ENCODE measurements around the gene CYBC1.

Gene CYBC1

DNA sequence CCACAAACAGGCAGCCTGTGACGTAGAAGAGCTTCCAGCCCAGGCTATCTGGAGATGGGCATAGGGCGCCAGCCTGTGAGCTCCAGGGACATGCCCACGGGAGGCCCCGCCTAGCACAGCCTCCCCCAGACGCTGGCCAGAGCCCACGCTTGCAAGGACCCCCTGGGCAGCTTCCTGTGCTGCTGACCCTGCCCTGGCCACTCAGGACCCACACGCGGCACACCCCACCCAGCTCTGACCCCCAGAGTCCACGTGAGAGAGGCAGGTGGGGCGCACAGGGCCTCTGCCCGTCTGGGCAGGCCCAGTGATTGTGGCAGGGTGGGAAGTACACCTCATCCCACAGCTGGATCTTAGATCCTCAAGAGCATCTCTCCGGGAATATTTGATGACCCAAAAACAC is 3.9 kb downstream of the CYBC1 start:
- no peak for FAIRE-seq

DNA sequence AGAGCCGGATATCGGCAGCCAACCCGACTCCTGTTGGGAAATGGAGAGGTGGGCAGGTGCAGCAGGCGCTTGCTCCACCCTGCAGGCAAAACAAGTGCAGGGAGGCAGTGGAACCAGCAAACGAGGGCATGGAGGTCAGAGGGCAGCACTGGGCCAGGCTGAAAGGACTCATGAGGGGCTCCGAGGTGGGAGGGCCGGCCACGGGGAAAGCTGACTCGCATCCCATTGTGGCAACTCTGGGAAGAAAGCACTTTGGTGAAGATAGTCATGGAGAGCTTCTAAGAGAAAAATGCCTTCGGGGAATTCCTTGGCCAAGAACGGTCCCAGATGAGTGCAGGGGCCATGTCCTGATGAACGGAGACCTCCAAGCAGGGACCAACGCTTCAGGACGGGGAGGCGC is 4.4 kb downstream of the CYBC1 start:
- FAIRE-seq = no peak

DNA sequence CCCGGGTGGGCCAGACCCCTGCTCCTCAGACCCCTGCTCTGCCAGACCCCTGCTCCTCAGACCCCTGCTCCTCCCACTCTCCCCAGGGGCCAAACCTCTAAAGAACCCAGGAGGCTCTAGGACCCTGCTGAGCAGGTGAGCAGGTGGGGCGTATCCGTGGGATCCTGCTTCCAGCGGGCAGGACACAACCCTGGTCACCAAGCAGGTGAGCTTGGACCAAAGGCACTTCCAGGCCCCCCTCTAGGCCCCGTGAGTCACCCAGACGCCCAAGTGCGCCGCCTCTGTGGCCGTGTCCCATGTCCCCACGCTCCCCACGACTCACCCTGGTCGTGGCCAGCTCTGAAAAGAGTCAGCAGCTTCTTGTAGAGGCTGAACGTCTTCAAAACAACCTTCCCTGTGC is 5.0 kb downstream of the CYBC1 start:
- FAIRE-seq = no peak

DNA sequence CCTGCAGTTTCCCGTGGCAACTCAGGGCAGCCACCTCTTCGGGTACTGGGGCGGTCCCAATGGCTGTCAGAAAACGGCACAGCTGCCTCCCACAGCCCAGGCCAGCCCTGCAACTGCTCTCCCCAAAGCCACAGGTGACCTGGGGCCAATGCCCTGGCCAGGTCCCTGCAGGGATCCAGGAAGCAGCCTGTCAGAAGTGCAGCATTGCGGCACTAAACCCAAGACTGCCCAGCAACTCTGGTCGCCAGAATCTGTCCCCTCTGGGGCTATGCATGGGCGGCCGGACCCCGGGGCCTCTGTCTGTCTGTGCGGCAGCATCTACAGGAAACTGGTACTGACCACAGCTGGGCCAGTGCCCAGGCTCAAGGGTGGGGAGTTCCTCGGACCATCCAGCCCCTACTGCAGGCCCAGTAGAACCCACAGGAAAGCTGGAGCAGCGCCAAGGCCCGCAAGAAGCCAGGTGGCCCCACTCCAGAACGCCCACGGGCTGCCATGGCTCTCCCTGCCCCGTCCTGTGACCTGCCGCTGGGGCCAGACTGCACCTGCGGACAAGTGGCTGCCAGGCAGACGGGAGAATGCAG is 5.5 kb downstream of the CYBC1 start:
- no peak for FAIRE-seq

DNA sequence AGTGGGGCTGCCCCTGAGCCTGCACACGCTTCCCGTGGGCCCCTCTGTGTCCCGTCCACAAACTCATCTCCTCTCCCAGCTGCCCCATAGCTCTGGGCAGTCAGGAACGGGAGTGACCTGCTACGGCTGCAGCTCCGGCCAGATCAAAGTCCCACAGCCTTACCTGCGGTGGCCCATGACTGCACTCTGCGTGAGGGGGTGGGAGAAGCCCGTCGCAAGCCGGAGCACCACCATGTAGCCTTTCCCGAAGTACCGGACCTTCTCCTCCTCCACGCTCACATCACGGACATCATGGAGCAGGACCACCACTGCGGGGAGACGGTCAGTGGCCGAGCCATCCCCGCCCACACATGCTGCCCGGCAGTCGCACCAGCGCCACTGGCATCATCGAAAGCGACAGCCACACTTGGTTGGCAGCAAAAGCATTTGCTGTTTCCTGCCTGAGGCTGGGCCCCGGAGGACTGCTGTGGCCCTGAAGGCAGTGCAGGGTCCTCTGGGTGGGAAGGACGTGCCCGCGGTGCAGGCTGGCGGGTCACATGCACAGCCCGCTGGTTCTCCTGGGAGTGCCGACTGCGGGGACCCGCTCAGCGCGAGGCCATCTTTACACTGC is 6.2 kb downstream of the CYBC1 start:
- FAIRE-seq = no peak

DNA sequence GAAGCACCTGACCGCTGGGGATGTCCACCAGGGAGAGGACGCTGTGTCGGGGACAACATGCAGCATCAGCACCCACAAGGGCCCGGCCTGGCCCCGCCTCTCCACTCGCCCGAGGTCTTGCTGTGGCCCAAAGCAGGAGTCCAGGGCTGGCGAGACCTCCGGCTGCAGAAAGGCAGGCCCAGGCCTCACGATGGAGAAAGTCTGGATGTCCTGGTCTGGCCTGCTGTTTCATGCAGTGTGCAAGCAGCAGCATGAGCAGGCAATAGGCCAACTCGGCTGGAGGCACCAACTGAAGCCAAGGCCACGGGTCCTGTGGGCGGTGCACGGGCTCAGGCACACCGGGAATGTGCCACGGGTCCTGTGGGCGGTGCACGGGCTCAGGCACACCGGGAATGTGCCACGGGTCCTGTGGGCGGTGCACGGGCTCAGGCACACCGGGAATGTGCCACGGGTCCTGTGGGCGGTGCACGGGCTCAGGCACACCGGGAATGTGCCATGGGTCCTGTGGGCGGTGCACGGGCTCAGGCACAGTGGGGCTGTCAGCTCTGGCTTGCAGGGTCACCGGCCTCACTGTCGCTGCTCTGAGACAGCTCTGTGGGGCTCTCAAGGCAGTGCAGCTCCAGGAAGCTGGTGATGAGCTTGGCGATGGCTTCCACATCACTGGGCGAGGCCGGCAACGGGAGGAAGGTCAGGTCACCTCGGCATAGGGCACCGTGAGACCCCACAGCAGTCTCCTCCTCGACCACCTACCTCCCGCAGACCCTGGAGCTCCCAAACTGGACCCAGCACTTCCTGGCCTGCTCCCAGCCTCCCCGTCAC is 6.9 kb downstream of the CYBC1 start:
- FAIRE-seq = no peak

DNA sequence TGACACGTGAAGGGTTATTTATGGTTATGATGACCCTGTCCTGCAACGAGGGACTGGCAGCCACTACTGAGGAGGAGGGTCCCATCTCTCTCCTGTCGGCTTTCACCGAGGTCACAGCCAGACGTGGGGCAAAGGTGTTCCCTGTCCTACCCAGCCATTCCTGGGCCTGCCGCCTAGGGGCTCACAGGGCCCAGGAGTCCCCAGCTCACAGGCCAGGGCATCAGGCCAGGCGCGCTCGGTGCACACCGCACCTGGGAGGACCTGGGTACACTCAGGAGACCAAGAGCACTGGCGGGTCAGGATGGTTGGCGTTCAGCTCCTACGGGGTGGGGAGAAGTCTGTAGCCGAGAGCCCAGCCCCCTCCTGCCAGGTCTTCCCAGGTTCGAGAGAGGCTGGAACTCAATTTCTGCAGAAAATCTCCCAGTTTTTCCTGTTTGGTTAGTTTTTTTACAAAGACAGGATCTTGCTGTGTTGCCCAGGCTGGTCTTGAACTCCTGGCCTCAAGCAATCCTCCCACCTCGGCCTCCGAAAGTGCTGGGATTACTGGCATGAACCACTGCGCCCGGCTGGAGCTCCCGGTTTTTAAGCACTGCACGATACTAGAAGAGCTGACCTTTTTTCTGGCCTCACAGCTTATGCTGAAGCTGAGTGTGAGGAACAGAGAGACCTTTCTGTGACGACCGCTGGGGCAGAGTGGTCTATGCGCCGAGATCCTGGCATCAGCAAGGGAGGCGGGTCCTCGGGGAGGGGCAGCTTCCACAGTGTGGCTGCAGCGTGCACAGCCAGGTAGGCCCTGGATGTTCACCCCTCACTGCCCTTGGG is 7.7 kb downstream of the CYBC1 start:
- FAIRE-seq = no peak

DNA sequence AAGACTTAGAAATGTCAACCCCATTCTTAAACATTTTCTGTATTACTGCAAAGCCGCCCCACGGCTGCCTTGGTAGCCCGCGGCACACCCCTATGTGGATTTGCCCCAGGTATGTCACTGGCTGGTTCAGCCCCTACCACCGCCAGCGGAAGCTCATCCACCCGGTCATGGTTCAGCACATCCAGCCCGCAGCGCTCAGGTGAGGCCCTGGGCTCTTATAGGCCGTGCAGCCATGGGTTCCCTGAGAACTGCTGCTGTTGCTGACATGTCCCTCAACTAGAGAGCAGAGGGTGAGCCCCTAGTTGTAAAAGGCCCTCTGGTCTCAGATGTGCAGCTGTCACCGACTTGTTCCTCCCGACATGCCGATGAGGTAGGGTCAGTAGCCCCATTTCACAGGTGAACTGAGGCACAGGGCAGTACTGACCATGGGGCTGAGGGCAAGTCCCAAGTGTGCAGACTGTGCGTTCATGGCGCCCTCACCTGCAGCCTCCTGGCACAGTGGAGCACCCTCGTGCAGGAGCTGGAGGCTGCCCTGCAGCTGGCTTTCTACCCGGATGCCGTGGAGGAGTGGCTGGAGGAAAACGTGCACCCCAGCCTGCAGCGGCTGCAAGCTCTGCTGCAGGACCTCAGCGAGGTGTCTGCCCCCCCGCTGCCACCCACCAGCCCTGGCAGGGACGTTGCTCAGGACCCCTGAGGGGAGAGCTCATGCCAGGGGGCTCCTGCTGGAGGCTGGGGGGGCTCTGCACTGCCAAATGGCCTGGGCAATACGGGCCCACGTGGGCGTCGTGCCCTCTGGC is 8.7 kb downstream of the CYBC1 start:
- no peak for FAIRE-seq

DNA sequence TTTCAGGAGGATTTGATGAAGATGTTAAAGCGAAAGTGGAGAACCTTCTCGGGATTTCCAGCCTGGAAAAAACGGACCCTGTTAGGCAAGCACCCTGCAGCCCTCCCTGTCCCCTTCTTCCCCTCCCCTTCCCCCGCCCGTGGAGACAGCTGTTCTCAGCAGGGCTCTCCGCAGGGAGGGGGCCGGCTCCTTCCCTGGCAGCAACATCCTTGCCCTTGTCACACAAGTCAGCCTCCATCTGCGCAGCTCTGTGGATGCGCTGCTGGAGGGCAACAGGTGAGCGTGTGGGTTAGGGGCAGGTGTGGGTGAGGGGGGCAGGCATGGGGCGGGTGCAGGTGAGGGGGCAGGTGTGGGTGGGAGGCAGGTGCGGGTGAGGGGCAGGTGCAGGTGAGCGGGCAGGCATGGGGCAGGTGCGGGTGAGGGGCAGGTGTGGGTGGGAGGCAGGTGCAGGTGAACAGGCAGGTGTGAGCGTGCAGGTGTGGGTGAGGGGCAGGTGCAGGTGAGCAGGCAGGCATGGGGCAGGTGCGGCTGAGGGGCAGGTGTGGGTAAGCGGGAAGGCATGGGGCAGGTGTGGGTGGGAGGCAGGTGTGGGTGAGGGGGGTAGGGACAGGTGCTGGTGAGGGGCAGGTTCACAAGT is 9.4 kb downstream of the CYBC1 start:
- no peak for FAIRE-seq

DNA sequence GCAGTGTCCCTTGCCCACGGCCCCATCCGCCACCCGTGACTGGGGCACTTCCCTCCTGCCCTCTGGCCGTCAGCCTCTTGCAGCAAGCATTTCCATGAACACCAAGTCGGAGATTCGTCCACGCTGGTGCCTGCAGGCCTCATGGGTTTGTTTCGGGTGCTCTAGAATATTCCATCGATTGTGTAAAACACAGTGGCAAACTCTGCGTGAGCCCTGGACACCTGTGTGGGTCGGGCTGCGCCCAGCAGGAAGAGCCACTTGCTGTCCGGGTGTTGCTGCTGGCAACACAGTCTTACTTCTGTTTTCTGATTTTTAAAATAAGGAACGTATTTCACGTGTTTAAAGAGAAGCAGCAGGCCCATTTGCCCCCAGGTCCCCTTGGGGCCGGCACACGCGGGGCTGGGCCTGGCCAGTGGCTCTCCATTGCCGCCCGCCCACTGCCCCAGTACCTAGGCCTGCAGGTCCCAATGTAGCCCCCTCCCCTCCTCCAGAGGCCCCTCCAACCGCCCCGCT is 10.0 kb downstream of the CYBC1 start:
- no peak for FAIRE-seq

DNA sequence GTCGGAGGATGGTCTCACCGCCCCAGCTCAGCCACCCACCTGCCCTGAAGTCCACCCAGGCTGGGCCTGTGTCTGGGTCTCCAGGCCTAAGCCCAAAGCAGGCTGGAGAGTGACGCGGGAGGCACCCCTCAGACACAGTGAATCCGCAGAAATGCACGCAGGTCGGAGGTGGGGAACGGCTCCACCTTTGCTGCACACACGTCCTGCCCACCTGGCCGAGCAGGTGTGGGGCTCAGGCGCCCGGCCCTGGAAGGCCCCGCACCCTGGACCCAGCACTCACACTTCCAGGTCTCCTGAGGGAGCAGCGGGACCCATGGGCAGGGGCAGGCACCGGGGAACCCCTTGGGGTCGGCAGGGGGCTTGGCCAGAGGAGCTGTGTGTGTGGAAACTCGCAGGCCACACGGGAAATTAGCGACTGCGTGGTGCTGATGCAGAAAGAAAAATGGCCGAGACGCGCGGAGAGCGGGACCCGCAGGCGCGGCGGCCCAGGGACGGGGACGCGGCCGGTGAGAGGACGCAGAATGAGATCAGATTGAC is 10.7 kb downstream of the CYBC1 start:
- no peak for FAIRE-seq

DNA sequence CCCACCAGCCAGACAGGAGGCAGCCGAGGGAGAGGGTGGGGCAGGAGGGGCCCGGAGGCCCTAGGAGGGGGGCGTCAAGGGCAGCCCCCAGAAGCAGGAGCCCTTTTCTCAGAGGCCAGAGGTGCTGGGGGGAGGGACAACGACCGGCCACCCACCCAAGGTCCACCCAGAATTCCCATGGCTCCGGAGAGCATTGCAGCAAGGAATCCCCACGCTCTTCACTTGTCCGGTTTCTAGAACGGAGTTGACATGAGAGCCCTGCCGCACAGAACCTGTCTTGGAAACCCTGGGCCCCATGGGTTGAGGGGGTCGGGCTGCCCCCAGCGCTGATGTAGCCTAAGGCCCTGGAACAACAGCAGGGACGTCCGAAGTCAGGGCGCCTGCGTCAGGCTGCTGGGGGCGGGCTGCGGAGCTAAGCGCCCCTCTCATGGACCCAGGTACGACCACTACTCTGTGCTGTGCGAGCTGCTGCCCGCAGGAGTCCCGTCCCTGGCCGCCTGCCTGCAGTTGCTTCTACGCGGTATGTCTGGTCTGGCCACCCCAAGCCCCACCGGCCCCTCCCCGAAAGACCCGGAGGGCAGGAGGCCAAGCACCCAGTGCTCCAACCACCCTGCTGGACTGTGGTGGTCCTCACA is 11.2 kb downstream of the CYBC1 start:
- no peak for FAIRE-seq

DNA sequence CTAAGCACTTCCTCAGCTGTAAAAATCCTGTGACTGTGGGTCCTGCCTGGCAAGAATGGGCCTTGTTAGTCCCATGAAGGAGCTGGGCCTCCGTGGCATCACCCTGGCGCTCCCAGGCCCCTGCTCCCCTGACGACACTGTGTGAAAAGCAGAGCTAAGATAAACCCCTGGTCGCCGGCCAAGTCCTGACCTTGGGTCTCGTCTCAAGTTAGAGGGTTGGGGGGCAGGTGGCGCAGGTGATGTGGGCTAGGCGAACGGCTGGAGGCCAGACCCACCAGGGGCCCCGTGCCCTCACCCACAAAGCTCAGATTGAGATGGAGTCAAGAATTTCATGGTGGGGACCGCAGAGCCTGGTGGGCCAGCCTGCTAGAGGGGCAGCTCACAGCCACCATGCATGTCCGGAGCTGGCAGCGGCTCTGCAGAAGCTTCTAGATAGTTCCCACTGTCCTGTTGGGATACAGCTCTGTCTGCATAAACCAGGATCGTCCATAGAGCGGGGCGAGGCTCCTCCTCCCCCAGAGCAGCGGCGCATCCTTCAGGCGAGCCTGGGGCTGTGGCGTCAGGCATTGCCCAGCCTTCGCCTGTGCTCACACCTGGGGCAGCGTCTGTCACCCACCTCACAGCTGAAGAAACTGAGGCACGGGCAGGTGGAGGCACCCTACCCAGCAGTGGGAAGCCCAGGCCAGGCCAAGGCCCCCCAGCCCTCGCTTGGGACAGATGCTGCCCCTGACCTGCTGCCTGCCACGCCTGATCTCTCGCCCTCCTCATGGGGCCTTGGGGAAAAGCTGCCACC is 12.0 kb downstream of the CYBC1 start:
- FAIRE-seq = no peak

DNA sequence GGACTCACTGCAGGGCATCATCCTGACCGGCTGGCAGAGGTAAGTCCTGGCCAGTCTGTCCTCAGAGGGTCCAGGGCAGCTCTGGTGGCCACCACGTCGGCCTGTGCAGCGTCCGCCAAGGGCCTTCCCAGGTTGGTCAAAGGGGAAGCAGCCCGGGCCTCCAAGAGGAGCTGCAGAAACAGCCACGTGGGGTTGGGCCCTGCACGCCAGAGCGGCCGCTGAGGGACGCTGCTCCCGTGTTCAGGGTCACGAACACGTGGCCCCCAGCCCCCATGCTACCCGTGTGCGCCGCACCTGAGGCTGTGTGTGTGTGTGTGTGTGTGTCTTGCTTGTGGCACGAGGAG is 13.3 kb downstream of the CYBC1 start:
- FAIRE-seq = no peak

DNA sequence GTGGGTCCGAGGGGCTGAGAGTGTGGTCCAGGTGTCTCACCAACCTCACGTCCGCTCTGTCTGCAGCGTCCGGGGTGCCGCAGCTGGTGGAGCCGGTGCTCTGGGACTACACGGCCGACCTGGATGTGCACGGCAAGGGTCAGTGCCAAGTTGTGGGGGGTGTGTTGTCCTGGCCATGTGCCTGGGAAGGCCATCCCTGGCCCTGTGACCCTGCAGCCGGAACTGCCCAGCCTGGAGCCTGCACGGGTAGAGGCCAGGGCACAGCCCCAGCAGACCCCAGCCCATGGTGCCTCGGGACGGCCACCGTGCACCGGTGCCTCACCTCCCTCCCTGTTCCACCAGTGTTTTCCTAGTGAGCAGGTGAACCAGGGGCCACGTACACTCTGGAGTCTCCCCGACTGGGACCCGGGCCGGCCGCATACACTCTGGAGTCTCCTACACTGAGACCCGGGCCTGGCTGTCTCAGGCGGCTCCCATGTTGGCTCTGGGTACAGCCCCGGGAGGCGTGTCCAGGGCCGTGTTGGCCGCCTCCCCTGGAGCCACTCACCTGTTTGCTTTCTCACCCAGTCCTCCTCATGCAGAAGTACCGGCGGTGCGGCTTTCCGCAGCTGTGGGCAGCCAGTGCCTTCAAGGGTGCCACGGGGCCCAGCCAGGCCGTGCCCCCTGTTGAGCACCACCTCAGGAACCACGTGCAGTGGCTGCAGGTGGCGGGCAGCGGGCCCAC is 13.8 kb downstream of the CYBC1 start:
- FAIRE-seq = no peak

DNA sequence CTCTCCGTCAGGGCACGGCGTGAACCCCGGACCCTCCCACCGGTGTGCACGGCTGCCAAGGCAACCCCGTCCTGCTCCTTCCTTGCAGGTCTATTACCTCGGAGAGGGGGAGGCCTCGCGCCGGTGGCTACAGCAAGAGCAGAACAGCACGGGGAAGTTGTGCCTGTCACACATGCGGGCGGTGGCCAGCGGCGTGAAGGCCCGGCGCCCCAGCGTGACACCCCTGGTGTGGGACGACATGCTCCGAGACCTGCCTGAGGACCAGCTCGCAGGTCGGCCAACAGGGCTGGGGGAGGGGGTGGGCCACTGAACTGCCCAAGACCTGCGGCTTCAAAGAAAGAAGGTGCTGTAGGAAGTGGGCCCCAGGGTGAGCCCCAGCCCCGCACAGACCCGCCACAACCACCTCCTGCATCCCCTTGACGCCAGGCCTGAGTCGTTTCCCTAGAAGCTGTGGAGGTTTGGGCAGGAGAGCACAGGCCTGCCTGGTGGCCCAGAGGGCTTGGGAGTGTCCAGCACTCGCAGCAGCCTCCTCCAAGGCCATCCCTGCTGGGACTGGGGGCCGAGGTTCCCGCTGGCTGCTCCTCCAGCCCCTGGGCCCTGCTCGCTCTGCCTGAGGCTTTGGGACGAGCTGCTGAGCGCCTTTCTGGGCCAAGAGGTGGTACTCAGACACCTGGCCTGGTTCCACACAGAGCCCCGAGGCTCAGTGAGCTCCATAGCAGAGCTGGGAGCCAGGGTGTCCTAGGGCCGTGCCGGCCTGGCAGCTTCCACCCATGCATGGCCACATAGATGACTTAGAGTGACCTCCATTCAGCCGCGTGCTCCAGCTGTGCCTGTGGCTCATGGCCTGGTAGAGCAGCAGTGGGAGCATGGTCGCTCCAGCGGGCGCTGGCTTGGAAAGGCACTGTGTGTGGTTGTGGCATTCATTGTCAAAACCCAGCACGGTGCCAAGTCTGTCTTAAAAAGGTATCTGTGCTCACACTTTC is 14.7 kb downstream of the CYBC1 start:
- FAIRE-seq = no peak

DNA sequence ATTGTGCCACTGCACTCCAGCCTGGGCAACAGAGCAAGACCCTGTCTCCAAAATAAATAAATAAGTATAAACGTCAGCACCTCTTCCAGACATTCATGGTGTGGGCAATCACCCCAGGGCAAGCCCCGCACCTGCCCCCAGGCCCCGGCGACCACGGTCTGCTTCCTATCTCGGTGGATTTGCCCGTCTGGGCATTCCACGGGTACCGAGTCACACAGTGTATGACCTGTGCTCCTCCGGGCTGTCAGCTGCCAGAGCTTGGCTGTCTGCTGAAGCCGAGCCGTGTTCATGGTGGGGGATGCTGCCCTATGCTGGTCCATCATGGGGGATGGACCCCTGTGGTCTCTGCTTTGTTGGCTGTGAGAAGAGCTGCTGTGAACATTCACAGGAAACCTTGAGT is 15.4 kb downstream of the CYBC1 start:
- FAIRE-seq = no peak

DNA sequence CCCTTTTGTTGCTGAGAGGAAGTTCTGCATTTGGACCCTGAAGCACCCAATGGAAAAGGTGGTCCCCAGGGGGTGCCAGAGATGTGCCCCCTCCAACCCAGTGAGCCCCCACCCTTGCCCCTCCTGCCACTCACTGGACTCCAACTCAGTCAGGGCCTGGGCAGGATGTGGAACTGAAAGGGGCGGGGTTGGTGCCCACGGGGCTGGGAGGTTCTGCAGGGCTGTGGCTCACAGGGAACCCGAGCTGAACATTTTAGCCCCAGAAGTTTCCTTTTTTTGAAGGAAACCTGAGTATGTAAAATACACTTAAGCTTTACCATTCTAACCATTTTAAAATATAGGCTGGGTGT is 16.4 kb downstream of the CYBC1 start:
- FAIRE-seq = no peak

Measured in endometrium (tissue), 2 donors.